Fibroblast of villous mesenchyme (primary cell): ENCODE results near the gene SLC6A8. TPM values are rescaled to one million over a fixed set of nuclear protein-coding genes. Genes with fewer than 3 reads are reported as not detected.

Experiments
- DNase-seq: peaks from one replicate; pipeline ENCODE4 v3.0.0-alpha.2; 2010; ENCODE audit warnings: low read depth
- H3K4me3 ChIP-seq: 2 replicates; pipeline ENCODE4 v1.5.1; 2011; ENCODE audit warnings: low read depth, mild to moderate bottlenecking, low read length
- CTCF ChIP-seq: IDR thresholded peaks from 2 replicates; pipeline ENCODE4 v1.5.1; 2012; ENCODE audit warnings: low read depth, mild to moderate bottlenecking, low read length; ENCODE audit not compliant: insufficient read depth
- total RNA-seq: library from RNA; depleted of rRNA; stranded (reverse); fragments of >200 nt; gene quantifications from 2 replicates; pipeline ENCODE4 v1.2.3, GENCODE V29; 2012

The SLC6A8 gene
- total RNA-seq, 1 donor = 9.1 TPM

- no peak overlapping the region for H3K4me3 ChIP-seq
- no peak for DNase-seq
- no peak for TF ChIP-seq CTCF
Measured at GRCh38 chrX:153685751-153686696, 1.7 kb upstream of the SLC6A8 start.

GRCh38 chrX:153686711-153687110 lies 1.0 kb upstream of the SLC6A8 start:
- no peak overlapping the region for H3K4me3 ChIP-seq
- DNase-seq = no peak
- TF ChIP-seq CTCF = no peak

- no peak for DNase-seq
- no peak overlapping the region for H3K4me3 ChIP-seq
- TF ChIP-seq CTCF = no peak
Measured at GRCh38 chrX:153688071-153688470, 345 bp downstream of the SLC6A8 start.

GRCh38 chrX:153688506-153688905 lies 780 bp downstream of the SLC6A8 start:
- H3K4me3 ChIP-seq = peak overlapping the region; percentile 45
- no peak for DNase-seq

GRCh38 chrX:153688911-153689590 lies 1.3 kb downstream of the SLC6A8 start:
- H3K4me3 ChIP-seq = peak overlapping the region; percentile 49

More at GRCh38 chrX:153688506-153688905, 780 bp downstream of the SLC6A8 start:
- TF ChIP-seq CTCF = no peak

More at GRCh38 chrX:153688911-153689590, 1.3 kb downstream of the SLC6A8 start:
- DNase-seq = peak; percentile 8
- no peak for TF ChIP-seq CTCF
